HepG2 (cell line): ENCODE measurements around the gene NFATC3. TPM values are rescaled to one million over a fixed set of nuclear protein-coding genes. Genes with fewer than 3 reads are reported as not detected.

Experiments used
- NR2C2 ChIP-seq: sonication (generic); formaldehyde crosslinking; IDR thresholded peaks from 2 replicates; pipeline ENCODE4 v1.4.0; 2020; ENCODE audit warnings: missing genetic modification reagents, mild to moderate bottlenecking, moderate library complexity, borderline replicate concordance
- PAX8 ChIP-seq: sonication (generic); formaldehyde crosslinking; IDR thresholded peaks from 2 replicates; pipeline ENCODE4 v1.8.0; 2022; ENCODE audit warnings: mild to moderate bottlenecking, missing genetic modification reagents, borderline replicate concordance
- RORA ChIP-seq: sonication (generic); formaldehyde crosslinking; IDR thresholded peaks from 2 replicates; pipeline ENCODE4 v1.5.0; 2020; ENCODE audit warnings: mild to moderate bottlenecking, missing genetic modification reagents, moderate library complexity
- RXRB ChIP-seq: IDR thresholded peaks from 2 replicates; pipeline ENCODE4 v1.6.1; 2016; ENCODE audit warnings: borderline replicate concordance, missing genetic modification reagents, missing compliant biosample characterization
- SIN3B ChIP-seq: fragments of 150-350 bp; IDR thresholded peaks from 2 replicates; pipeline ENCODE4 v1.6.1; 2014; ENCODE audit warnings: low read length
- STAG1 ChIP-seq: sonication (generic); formaldehyde crosslinking; IDR thresholded peaks from 2 replicates; pipeline ENCODE4 v1.4.0; 2020; ENCODE audit warnings: missing genetic modification reagents
- TRAFD1 ChIP-seq: sonication (generic); formaldehyde crosslinking; IDR thresholded peaks from 2 replicates; pipeline ENCODE4 v1.5.1; 2020; ENCODE audit warnings: missing genetic modification reagents, mild to moderate bottlenecking, borderline replicate concordance
- XBP1 ChIP-seq: sonication (generic); formaldehyde crosslinking; IDR thresholded peaks from 2 replicates; pipeline ENCODE4 v1.5.0; 2020; ENCODE audit warnings: missing genetic modification reagents
- ZNF383 ChIP-seq: sonication (generic); formaldehyde crosslinking; IDR thresholded peaks from 2 replicates; pipeline ENCODE4 v1.4.0; 2020; ENCODE audit warnings: missing genetic modification reagents, mild to moderate bottlenecking, borderline replicate concordance
- ZNF574 ChIP-seq: sonication (generic); formaldehyde crosslinking; IDR thresholded peaks from 2 replicates; pipeline ENCODE4 v1.4.0; 2020; ENCODE audit warnings: missing genetic modification reagents
- ZNF614 ChIP-seq: IDR thresholded peaks from 2 replicates; pipeline ENCODE4 v1.6.1; 2018; ENCODE audit warnings: missing biosample characterization, missing genetic modification reagents, inconsistent platforms, borderline replicate concordance
- ZNF687 ChIP-seq: sonication (generic); formaldehyde crosslinking; IDR thresholded peaks from 2 replicates; pipeline ENCODE4 v1.5.1; 2020; ENCODE audit warnings: mild to moderate bottlenecking, missing genetic modification reagents, moderate library complexity
- ZSCAN9 ChIP-seq: IDR thresholded peaks from 2 replicates; pipeline ENCODE4 v1.6.1; 2016; ENCODE audit warnings: borderline replicate concordance
- polyA plus RNA-seq, 8 experiments: library from polyadenylated mRNA; depleted of rRNA in 3 of 8; stranded (reverse) in 7 of 8; unstranded in 1 of 8; fragments of >200 nt; fragmentation: Illumina TruSeq in 4 of 8; extraction: Trizol in 4 of 8; gene quantifications; 2 replicates each; pipeline versions ENCODE4 v1.2.1 to v1.2.3, GENCODE V29; 2011 to 2016; ENCODE audit warnings: low read depth in 4 of 8, missing spikeins in 1 of 8, mixed read lengths in 1 of 8; ENCODE audit not compliant: insufficient read depth in 1 of 8
- total RNA-seq, 5 experiments: library from RNA; depleted of rRNA; stranded (reverse); fragments of >200 nt; fragmentation: Illumina TruSeq; extraction: Trizol; gene quantifications; 2 replicates each; pipeline ENCODE4 v1.2.3, GENCODE V29; 2016; ENCODE audit warnings: low read depth in 1 of 5
- TF ChIP-seq, protein P1 (sequence below): sonication (generic); formaldehyde crosslinking; IDR thresholded peaks from 2 replicates; pipeline ENCODE4 v1.8.1; 2023; ENCODE audit warnings: mild to moderate bottlenecking, inconsistent platforms, moderate library complexity, missing genetic modification reagents, borderline replicate concordance
- TF ChIP-seq, protein P2 (sequence below): sonication (generic); formaldehyde crosslinking; IDR thresholded peaks from 2 replicates; pipeline ENCODE4 v1.9.0; 2021; ENCODE audit warnings: missing genetic modification reagents, borderline replicate concordance

Gene NFATC3
- total and polyA plus RNA-seq, 2 of the 13 experiments (the other 11 are each of a cell fraction or from before 2014, with no cell fraction given): 52.6 to 62.7 TPM

- no peak for TF ChIP-seq PAX8
- TF ChIP-seq ZNF614 (CRISPR knock-in tag): 0 out of 2 replicates have a peak, but pooled peaks have one; percentile 20
- no peak for TF ChIP-seq TRAFD1 (CRISPR knock-in tag)
- no peak for TF ChIP-seq XBP1 (CRISPR knock-in tag)
- TF ChIP-seq, protein P1, sequence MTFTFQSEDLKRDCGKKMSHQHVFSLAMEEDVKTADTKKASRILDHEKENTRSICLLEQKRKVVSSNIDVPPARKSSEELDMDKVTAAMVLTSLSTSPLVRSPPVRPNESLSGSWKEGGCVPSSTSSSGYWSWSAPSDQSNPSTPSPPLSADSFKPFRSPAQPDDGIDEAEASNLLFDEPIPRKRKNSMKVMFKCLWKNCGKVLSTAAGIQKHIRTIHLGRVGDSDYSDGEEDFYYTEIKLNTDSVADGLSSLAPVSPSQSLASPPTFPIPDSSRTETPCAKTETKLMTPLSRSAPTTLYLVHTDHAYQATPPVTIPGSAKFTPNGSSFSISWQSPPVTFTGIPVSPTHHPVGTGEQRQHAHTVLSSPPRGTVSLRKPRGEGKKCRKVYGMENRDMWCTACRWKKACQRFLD: no peak
- peak; percentile 20; the same call in 1 of the 2 replicates for TF ChIP-seq ZNF574
- TF ChIP-seq ZSCAN9 (CRISPR knock-in tag): peak; percentile 64; the same call in 1 of the 2 replicates
- no peak for TF ChIP-seq ZNF687
- TF ChIP-seq SIN3B: peak; percentile 45; the same call in 1 of the 2 replicates
- TF ChIP-seq ZNF383 (CRISPR knock-in tag): no peak
- no peak for TF ChIP-seq RORA (CRISPR knock-in tag)
- TF ChIP-seq NR2C2 (CRISPR knock-in tag): no peak
- TF ChIP-seq STAG1 (CRISPR knock-in tag): peak; percentile 82
- no peak for TF ChIP-seq RXRB
- TF ChIP-seq, protein P2, sequence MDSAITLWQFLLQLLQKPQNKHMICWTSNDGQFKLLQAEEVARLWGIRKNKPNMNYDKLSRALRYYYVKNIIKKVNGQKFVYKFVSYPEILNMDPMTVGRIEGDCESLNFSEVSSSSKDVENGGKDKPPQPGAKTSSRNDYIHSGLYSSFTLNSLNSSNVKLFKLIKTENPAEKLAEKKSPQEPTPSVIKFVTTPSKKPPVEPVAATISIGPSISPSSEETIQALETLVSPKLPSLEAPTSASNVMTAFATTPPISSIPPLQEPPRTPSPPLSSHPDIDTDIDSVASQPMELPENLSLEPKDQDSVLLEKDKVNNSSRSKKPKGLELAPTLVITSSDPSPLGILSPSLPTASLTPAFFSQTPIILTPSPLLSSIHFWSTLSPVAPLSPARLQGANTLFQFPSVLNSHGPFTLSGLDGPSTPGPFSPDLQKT (CRISPR knock-in tag): no peak
Measured at GRCh38 chr16:68229431-68230175, 144.4 kb downstream of the NFATC3 start (continued).
